ENCODE data around the gene PCCB. TPM values are rescaled to one million over a fixed set of nuclear protein-coding genes. Genes with fewer than 3 reads are reported as not detected.

The PCCB gene
- polyA plus RNA-seq, 1 donor from 2014 or later, result 18.3 TPM

- Histone ChIP-seq H3K9me2 (ENCODE audit: insufficient read depth, low read length) (no peaks in the 10 kb centered on the region), H3K4me3 (ENCODE audit: low read length) (no peak overlapping the region), H2AFZ (ENCODE audit: low read depth, low read length) (no peak overlapping the region), H3K36me3 (ENCODE audit: insufficient read depth, low read length) (peaks cover 4% of the 10 kb centered on the region), H3K9ac (ENCODE audit: low read length) (no peak overlapping the region), H3F3A (ENCODE audit: insufficient read depth, low read length, poor library complexity, severe bottlenecking) (no peaks in the 10 kb centered on the region), H3K27ac (ENCODE audit: low read length) (no peak overlapping the region), H3K27me3 (ENCODE audit: insufficient read depth, low read depth, low read length) (no peaks in the 10 kb centered on the region), H3K79me2 (replicated peaks; ENCODE audit: insufficient read depth, low read length) (no peaks in the 10 kb centered on the region), H3K9me3 (ENCODE audit: low read length) (no peaks in the 10 kb centered on the region), H4K20me1 (ENCODE audit: insufficient read depth) (no peaks in the 10 kb centered on the region), H3K4me2 (ENCODE audit: low read length) (no peak overlapping the region)
- TF ChIP-seq TAF1 (IDR thresholded peaks at IDR 0.05; ENCODE audit: low read depth) (no peak), EP300 (conservative IDR thresholded peaks at IDR 0.05; ENCODE audit: poor library complexity, severe bottlenecking) (no peak), MXI1 (conservative IDR thresholded peaks at IDR 0.05; ENCODE audit: poor library complexity, severe bottlenecking) (no peak), EZH2 (IDR thresholded peaks at IDR 0.05; ENCODE audit: borderline replicate concordance, insufficient read depth, low read length, poor library complexity, severe bottlenecking) (no peak), CTCF (IDR thresholded peaks at IDR 0.05; ENCODE audit: poor library complexity, severe bottlenecking) (no peak), REST (IDR thresholded peaks at IDR 0.05; ENCODE audit: borderline replicate concordance) (no peak), RAD21 (conservative IDR thresholded peaks at IDR 0.05) (no peak), POLR2AphosphoS5 (IDR thresholded peaks at IDR 0.05) (no peak), SMC3 (conservative IDR thresholded peaks at IDR 0.05; ENCODE audit: poor library complexity) (no peak)
Measured at GRCh38 chr3:136377508-136377907, 127.4 kb downstream of the PCCB start.

- Histone ChIP-seq H4K20me1 (ENCODE audit: insufficient read depth) (no peaks in the 10 kb centered on the region), H3K79me2 (replicated peaks; ENCODE audit: insufficient read depth, low read length) (no peaks in the 10 kb centered on the region), H3K9me3 (ENCODE audit: low read length) (no peaks in the 10 kb centered on the region), H3K9me2 (ENCODE audit: insufficient read depth, low read length) (no peaks in the 10 kb centered on the region), H3K9ac (ENCODE audit: low read length) (no peak overlapping the region), H2AFZ (ENCODE audit: low read depth, low read length) (no peak overlapping the region), H3K27me3 (ENCODE audit: insufficient read depth, low read depth, low read length) (no peaks in the 10 kb centered on the region), H3K4me3 (ENCODE audit: low read length) (no peak overlapping the region), H3K4me2 (ENCODE audit: low read length) (no peak overlapping the region), H3K27ac (ENCODE audit: low read length) (no peak overlapping the region), H3F3A (ENCODE audit: insufficient read depth, low read length, poor library complexity, severe bottlenecking) (no peaks in the 10 kb centered on the region), H3K36me3 (ENCODE audit: insufficient read depth, low read length) (peaks cover 4% of the 10 kb centered on the region)
- TF ChIP-seq CTCF (IDR thresholded peaks at IDR 0.05; ENCODE audit: poor library complexity, severe bottlenecking), result no peak
Measured at GRCh38 chr3:136378011-136378410, 127.9 kb downstream of the PCCB start.

Other genes starting within 250 kb of the PCCB start
- gene MSL2, start 54.0 kb upstream of the PCCB start, polyA plus RNA-seq, result 12.8 and 14.9 TPM in 2 replicates